Fibroblast of lung (primary cell): ENCODE results near the gene KBTBD6.

Source experiments
- CTCF ChIP-seq, 2 donors: IDR thresholded peaks in 1 of 2; conservative IDR thresholded peaks in 1 of 2; 1 replicate in 1 of 2; 2 replicates in 1 of 2; pipeline ENCODE4 v1.5.1; 2011 to 2012; ENCODE audit warnings: low read length in 2 of 2, control low read depth in 1 of 2, inconsistent platforms in 1 of 2, low read depth in 1 of 2, mild to moderate bottlenecking in 1 of 2
- EZH2 ChIP-seq: IDR thresholded peaks from 2 replicates; pipeline ENCODE4 v1.5.1; 2012; ENCODE audit warnings: low read length, control low read depth, mild to moderate bottlenecking; ENCODE audit errors: missing control alignments

GRCh38 chr13:41117869-41118268, 14.7 kb downstream of the KBTBD6 start:
- TF ChIP-seq CTCF (conservative IDR thresholded peaks at IDR 0.05 in 1 of 2, IDR thresholded peaks at IDR 0.05 in 1 of 2; ENCODE audit: low read depth in 1 of 2, low read length in 2 of 2): no peak
- no peak for TF ChIP-seq EZH2
